H54 (cell line): ENCODE measurements around the gene NUDT12.

ENCODE experiments used
- DNase-seq: peaks from one replicate; pipeline ENCODE4 v3.0.0; 2011; ENCODE audit warnings: low spot score, mixed read lengths; ENCODE audit not compliant: insufficient read length
- FAIRE-seq: peaks from 3 replicates; lab custom pipeline; 2011; peaks lifted over from hg19 to GRCh38; lab: Jason Lieb, UNC
- POLR2A ChIP-seq: IDR thresholded peaks from 2 replicates; pipeline ENCODE4 v1.6.1; 2011; ENCODE audit warnings: low read depth, mild to moderate bottlenecking, low read length

The NUDT12 gene

GRCh38 chr5:103562453-103563157 is at the start of gene NUDT12:
Gene NUDT12, minus strand, starts transcription at chr5:103562789. Its CDS starts 2,541 bp downstream, at chr5:103560248.
- peak; percentile 84 for FAIRE-seq
- TF ChIP-seq POLR2A = peak; percentile 67
- peak; percentile 64 for DNase-seq

GRCh38 chr5:103607346-103607745 is 44.8 kb upstream of the NUDT12 start:
- TF ChIP-seq POLR2A = no peak
- FAIRE-seq (no peak), DNase-seq (no peak)

GRCh38 chr5:103605277-103605676 is 42.7 kb upstream of the NUDT12 start:
- TF ChIP-seq POLR2A = no peak
- DNase-seq (no peak), FAIRE-seq (no peak)

GRCh38 chr5:103602438-103602837 is 39.8 kb upstream of the NUDT12 start:
- no peak for FAIRE-seq
- TF ChIP-seq POLR2A = no peak
- DNase-seq = no peak

GRCh38 chr5:103601314-103601713 is 38.7 kb upstream of the NUDT12 start:
- DNase-seq = no peak
- no peak for FAIRE-seq
- no peak for TF ChIP-seq POLR2A

- DNase-seq = no peak
- TF ChIP-seq POLR2A = no peak
- FAIRE-seq = no peak
These were observed 37.5 kb upstream of the NUDT12 start for GRCh38 chr5:103600086-103600485.

- DNase-seq = no peak
- no peak for TF ChIP-seq POLR2A
- no peak for FAIRE-seq
These were observed 36.5 kb upstream of the NUDT12 start for GRCh38 chr5:103598997-103599566.

GRCh38 chr5:103590221-103590620 is 27.6 kb upstream of the NUDT12 start:
- FAIRE-seq (no peak), DNase-seq (no peak)
- TF ChIP-seq POLR2A = no peak

GRCh38 chr5:103589776-103590175 is 27.2 kb upstream of the NUDT12 start:
- FAIRE-seq (no peak), DNase-seq (no peak)
- TF ChIP-seq POLR2A = no peak

- TF ChIP-seq POLR2A = no peak
- DNase-seq (no peak), FAIRE-seq (peak; percentile 45)
These were observed 26.8 kb upstream of the NUDT12 start for GRCh38 chr5:103589357-103589756.

GRCh38 chr5:103587185-103587748 is 24.7 kb upstream of the NUDT12 start:
- FAIRE-seq (peak; percentile 67), DNase-seq (no peak)
- TF ChIP-seq POLR2A = no peak

GRCh38 chr5:103582364-103582763 is 19.8 kb upstream of the NUDT12 start:
- FAIRE-seq (peak; percentile 90), DNase-seq (no peak)
- no peak for TF ChIP-seq POLR2A

- no peak for TF ChIP-seq POLR2A
- FAIRE-seq = no peak
- no peak for DNase-seq
These were observed 10.8 kb upstream of the NUDT12 start for GRCh38 chr5:103573411-103573810.

GRCh38 chr5:103572454-103572853 is 9.9 kb upstream of the NUDT12 start:
- DNase-seq (no peak), FAIRE-seq (no peak)
- no peak for TF ChIP-seq POLR2A
